CD4-positive, alpha-beta T cell treated with Interleukin-1 beta for 1 hour (primary cell): ENCODE data around the gene VPS37B.

Experiments
- DNase-seq, 2 donors: peaks; one replicate each; pipeline ENCODE4 v3.0.0-alpha.2; 2020 to 2022

Gene VPS37B

GRCh38 chr12:122837306-122838265 lies 58.3 kb downstream of the VPS37B start:
- no peak for DNase-seq

GRCh38 chr12:122836027-122836921 lies 59.6 kb downstream of the VPS37B start:
- DNase-seq, result peak; percentile 51 to 69

- peak; percentile 16 for DNase-seq
Measured at GRCh38 chr12:122835750-122836026, 60.2 kb downstream of the VPS37B start.

- peak; percentile 50 to 57 for DNase-seq
Measured at GRCh38 chr12:122834921-122835749, 60.8 kb downstream of the VPS37B start, which contains the start of gene HIP1R. Gene HIP1R (plus strand): TSS chr12:122835457. CDS start chr12:122835551, 94 bp downstream.

- peak; percentile 11 to 19 for DNase-seq
Measured at GRCh38 chr12:122834104-122834920, 61.6 kb downstream of the VPS37B start.

GRCh38 chr12:122830517-122831214 lies 65.3 kb downstream of the VPS37B start:
- no peak for DNase-seq

- no peak for DNase-seq
Measured at GRCh38 chr12:122827258-122827657, 68.7 kb downstream of the VPS37B start.

- DNase-seq, result peak in 1 of 2 donors; percentile 9
Measured at GRCh38 chr12:122825773-122826724, 69.9 kb downstream of the VPS37B start.

GRCh38 chr12:122823429-122823828 lies 72.5 kb downstream of the VPS37B start:
- no peak for DNase-seq

- DNase-seq, result peak in 1 of 2 donors; percentile 3
Measured at GRCh38 chr12:122820838-122821271, 75.1 kb downstream of the VPS37B start.

- no peak for DNase-seq
Measured at GRCh38 chr12:122820138-122820537, 75.8 kb downstream of the VPS37B start.

- no peak for DNase-seq
Measured at GRCh38 chr12:122819209-122819785, 76.6 kb downstream of the VPS37B start.
